ENCODE results near the gene ZNRD2. TPM values are rescaled to one million over a fixed set of nuclear protein-coding genes. Genes with fewer than 3 reads are reported as not detected.

The ZNRD2 gene
- total RNA-seq, 1 experiment from 2014 or later: 40.7 TPM

GRCh38 chr11:65609665-65610064 is 39.4 kb downstream of the ZNRD2 start:
- TF ChIP-seq CTCF (IDR thresholded peaks at IDR 0.05; ENCODE audit: unreplicated experiment): no peak
- no TSS peak for BruUV-seq (replicated peaks)
- Mint-ChIP-seq H3K27me3 (ENCODE audit: unreplicated experiment) (no peaks in the 10 kb centered on the region), H3K4me1 (ENCODE audit: low read depth, unreplicated experiment) (peaks cover 37% of the 10 kb centered on the region), H3K27ac (ENCODE audit: unreplicated experiment) (no peak overlapping the region), H3K36me3 (ENCODE audit: insufficient read depth, unreplicated experiment) (peaks cover 79% of the 10 kb centered on the region), H3K4me3 (ENCODE audit: low read depth, unreplicated experiment) (peak overlapping the region; percentile 3), H3K9me3 (ENCODE audit: low read depth, unreplicated experiment) (no peaks in the 10 kb centered on the region)
- DNase-seq: no peak
- CTCF ChIA-PET: interaction anchor here (1.2 to 1.5 kb wide), 2 partner anchors 9 to 16 kb away, joined by 3 read pairs; no protein-coding TSS in a partner anchor
- intact Hi-C loops (cut with micrococcal nuclease; ENCODE audit: unreplicated experiment): no loop called here

- peaks cover 37% of the 10 kb centered on the region for H3K4me1 Mint-ChIP-seq (ENCODE audit: low read depth, unreplicated experiment)
- CTCF ChIA-PET: interaction anchor here (1.2 to 1.5 kb wide), 2 partner anchors 8 to 17 kb away, joined by 3 read pairs; no protein-coding TSS in a partner anchor
These were observed 40.1 kb downstream of the ZNRD2 start for GRCh38 chr11:65610404-65610803.

GRCh38 chr11:65611028-65611757 is 40.9 kb downstream of the ZNRD2 start:
- Mint-ChIP-seq H3K4me3 (ENCODE audit: low read depth, unreplicated experiment) (no peak overlapping the region), H3K27me3 (ENCODE audit: unreplicated experiment) (no peaks in the 10 kb centered on the region), H3K36me3 (ENCODE audit: insufficient read depth, unreplicated experiment) (peaks cover 80% of the 10 kb centered on the region), H3K27ac (ENCODE audit: unreplicated experiment) (no peak overlapping the region), H3K4me1 (ENCODE audit: low read depth, unreplicated experiment) (peaks cover 37% of the 10 kb centered on the region), H3K9me3 (ENCODE audit: low read depth, unreplicated experiment) (no peaks in the 10 kb centered on the region)
- DNase-seq: no peak
- no peak for TF ChIP-seq CTCF (IDR thresholded peaks at IDR 0.05; ENCODE audit: unreplicated experiment)
- CTCF ChIA-PET: no interaction called here
- no TSS peak for BruUV-seq (replicated peaks)
- intact Hi-C loops (cut with micrococcal nuclease; ENCODE audit: unreplicated experiment): no loop called here

More at GRCh38 chr11:65610404-65610803, 40.1 kb downstream of the ZNRD2 start:
- Mint-ChIP-seq H3K27ac (ENCODE audit: unreplicated experiment) (no peak overlapping the region), H3K4me3 (ENCODE audit: low read depth, unreplicated experiment) (peak overlapping the region; percentile 3), H3K27me3 (ENCODE audit: unreplicated experiment) (no peaks in the 10 kb centered on the region), H3K9me3 (ENCODE audit: low read depth, unreplicated experiment) (no peaks in the 10 kb centered on the region), H3K36me3 (ENCODE audit: insufficient read depth, unreplicated experiment) (peaks cover 79% of the 10 kb centered on the region)
- no peak for TF ChIP-seq CTCF (IDR thresholded peaks at IDR 0.05; ENCODE audit: unreplicated experiment)
- intact Hi-C loops (cut with micrococcal nuclease; ENCODE audit: unreplicated experiment): no loop called here
- no TSS peak for BruUV-seq (replicated peaks)
- DNase-seq: no peak

- no peak for TF ChIP-seq CTCF (IDR thresholded peaks at IDR 0.05; ENCODE audit: unreplicated experiment)
- CTCF ChIA-PET: interaction anchor here (0.6 kb wide), 1 partner anchor 9 kb away, joined by 3 read pairs; no protein-coding TSS in a partner anchor
- H3K27ac Mint-ChIP-seq (ENCODE audit: unreplicated experiment): peak overlapping the region; percentile 19
- no TSS peak for BruUV-seq (replicated peaks)
- no peak for DNase-seq
- H3K27me3 Mint-ChIP-seq (ENCODE audit: unreplicated experiment): no peaks in the 10 kb centered on the region
- peaks cover 82% of the 10 kb centered on the region for H3K36me3 Mint-ChIP-seq (ENCODE audit: insufficient read depth, unreplicated experiment)
- intact Hi-C loops (cut with micrococcal nuclease; ENCODE audit: unreplicated experiment): no loop called here
- no peaks in the 10 kb centered on the region for H3K9me3 Mint-ChIP-seq (ENCODE audit: low read depth, unreplicated experiment)
- peaks cover 45% of the 10 kb centered on the region for H3K4me1 Mint-ChIP-seq (ENCODE audit: low read depth, unreplicated experiment)
- peak overlapping the region; percentile 93 for H3K4me3 Mint-ChIP-seq (ENCODE audit: low read depth, unreplicated experiment)
These were observed 41.7 kb downstream of the ZNRD2 start for GRCh38 chr11:65611758-65612603.
